Mucosa of gallbladder (tissue), 1 donor: ENCODE results near the gene MARS1. TPM values are rescaled to one million over a fixed set of nuclear protein-coding genes. Genes with fewer than 3 reads are reported as not detected.

Experiments
- DNase-seq: peaks from one replicate; pipeline ENCODE4 v3.0.0-alpha.2; 2020; ENCODE audit warnings: low spot score
- total RNA-seq: library from RNA; stranded (reverse); gene quantifications from one replicate; pipeline ENCODE4 v1.2.1, GENCODE V29; 2021
- donor health status: DM: no; HTN: no; CAD: no.

The MARS1 gene
- total RNA-seq, 1 donor from 2014 or later: 116 TPM

DNA sequence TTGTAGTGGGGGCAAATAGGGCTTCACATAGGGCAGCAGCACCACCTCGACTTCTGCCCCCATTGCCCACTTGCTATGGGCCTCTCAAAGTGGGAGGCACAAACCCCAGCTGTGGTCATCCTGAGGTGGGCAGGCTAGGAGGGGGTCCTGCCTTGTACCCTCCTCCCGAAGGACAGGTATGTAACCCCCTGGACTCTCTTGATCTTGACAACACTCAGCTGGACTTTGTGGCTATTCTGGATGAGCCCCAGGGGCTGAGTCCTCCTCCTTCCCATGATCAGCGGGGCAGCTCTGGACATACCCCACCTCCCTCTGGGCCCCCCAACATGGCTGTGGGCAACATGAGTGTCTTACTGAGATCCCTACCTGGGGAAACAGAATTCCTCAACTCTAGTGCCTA lies 16.2 kb upstream of the MARS1 start:
- DNase-seq: no peak

- no peak for DNase-seq
These were observed 15.5 kb upstream of the MARS1 start for GRCh38 chr12:57472391-57472790.

DNA sequence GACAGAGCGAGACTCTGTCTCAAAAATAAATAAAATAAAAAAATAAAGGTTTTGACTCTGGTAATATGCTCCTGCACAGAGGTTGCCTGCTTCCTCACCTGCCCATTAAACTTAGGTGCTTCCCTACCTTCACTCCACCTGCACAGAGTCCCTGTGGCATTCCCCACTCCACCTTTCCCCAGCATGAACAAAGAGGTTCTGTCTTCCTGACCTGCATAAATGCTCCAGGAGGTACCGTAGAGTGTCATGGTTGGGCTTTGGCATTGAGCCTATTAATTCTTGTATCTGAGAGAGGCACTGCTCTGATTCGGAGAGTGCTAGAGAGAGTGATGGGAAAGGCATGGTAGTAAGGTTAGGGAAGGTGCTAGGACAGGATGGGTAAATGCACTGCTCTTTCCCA lies 14.5 kb upstream of the MARS1 start:
- no peak for DNase-seq

GRCh38 chr12:57473886-57474285 lies 14.0 kb upstream of the MARS1 start:
- no peak for DNase-seq

GRCh38 chr12:57474430-57474829 lies 13.4 kb upstream of the MARS1 start:
- DNase-seq: no peak

DNA sequence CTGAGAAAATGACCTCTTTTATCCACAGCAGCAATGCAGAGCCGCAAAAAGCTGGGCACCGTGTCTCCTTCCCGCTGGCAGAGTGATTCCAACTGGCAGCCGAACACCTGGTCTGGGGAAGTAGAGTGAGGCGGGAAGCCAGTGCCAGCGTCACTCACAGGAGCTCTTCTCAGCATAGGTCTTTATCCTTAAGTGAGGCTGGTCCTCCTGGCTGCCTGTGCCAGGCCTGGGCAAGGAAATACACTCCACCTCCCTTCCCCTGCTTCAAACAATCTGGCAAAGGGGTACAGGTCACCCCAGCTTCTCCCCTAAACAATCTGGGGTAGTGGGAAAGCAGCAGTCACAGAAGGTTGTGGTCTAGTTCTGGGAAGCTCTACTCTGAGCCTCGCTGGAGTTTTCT lies 13.0 kb upstream of the MARS1 start:
- no peak for DNase-seq

DNA sequence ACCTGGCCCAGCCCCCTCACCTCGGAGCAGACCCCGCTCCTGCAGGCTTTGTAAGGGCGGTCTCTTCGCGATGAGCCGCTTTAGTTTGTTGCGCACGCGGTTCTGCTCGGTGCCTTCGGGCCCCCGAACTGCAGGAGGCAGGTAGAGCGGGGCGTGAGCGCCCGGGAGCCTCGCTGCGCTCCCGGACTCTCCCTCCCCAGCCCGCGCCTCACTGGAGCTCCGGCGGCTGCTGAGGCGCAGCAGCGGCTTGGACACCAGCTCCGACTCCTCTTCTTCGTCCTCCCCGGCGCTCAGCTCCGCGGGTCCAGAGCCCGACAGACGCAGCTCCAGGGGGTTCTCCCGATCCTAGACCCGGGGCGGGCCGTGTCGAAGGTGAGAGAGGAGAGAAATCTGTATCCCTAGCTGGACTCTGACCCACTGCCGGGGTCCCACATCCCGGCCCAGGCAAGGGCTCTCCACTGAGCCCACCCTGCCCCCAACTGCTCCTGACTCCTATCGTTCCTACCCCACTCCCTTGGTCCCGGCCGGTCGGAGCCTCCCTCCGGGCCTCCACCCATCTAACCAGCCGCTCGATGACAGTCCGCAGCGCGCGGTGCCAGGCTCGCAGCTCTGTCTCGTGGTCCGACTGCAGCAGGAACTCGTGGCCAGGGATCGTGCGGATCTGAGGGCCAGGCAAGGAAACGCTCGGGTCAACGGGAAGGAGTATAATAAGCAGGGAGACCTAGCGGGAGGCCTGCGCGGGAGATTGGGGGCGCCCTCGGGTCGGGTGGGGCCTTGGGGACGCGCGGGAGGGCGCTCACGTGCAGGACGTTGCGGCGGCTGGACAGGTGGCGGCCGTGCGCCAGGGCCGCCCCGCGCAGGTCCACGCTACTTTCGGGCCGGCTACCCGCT lies 12.4 kb upstream of the MARS1 start:
- no peak for DNase-seq

- DNase-seq: no peak
These were observed 11.5 kb upstream of the MARS1 start for GRCh38 chr12:57476162-57476992.

- DNase-seq: no peak
These were observed 10.7 kb upstream of the MARS1 start for GRCh38 chr12:57476993-57477709.

DNA sequence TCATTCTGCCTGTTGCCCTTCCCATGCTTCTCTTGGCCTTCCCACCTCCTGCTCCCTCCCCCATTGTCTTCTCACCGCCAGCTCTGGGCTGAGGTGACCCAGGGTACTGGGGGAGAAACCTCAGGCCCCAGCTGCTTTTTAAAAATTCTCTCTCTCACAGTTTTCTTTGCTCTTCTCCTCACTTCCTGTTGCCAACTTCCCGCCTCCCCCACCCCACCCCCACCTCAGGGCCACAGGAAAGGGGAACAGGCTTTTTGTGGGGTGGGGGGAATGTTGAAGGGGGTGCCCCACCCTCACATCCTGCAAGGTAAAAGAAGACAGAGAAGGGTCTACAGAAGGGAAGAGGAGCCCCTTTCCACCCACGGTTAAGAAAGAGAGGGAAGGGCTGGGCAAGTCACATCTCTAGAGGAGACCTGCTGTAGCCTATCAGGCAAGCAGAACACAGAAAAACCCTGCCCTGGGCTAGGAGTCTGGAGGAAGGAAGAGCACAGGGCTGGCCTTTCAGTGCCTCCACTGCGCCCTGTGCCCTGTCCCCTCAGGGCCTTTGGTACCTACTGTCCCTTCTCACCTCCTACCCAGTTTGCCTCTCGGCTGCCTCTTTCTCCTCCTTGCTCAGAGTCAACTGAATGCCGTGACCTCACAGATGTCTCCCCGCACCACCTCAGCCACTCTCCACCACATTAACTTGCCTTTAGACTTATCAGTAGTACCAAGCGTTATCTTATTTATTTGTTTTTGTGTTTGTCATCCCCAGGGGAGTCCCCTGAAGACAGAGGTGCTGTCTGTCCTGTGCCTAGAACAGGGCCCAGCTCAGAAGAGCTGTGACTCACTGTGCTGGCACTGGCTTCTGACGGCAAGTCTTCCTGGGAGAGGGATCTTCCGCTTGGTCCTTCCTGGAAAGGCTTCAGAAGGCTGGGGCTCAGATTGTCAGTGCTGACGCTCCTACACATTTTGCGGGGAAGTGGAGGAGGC lies 9.9 kb upstream of the MARS1 start:
- no peak for DNase-seq

GRCh38 chr12:57479043-57479375 lies 8.9 kb upstream of the MARS1 start:
- DNase-seq: no peak

DNA sequence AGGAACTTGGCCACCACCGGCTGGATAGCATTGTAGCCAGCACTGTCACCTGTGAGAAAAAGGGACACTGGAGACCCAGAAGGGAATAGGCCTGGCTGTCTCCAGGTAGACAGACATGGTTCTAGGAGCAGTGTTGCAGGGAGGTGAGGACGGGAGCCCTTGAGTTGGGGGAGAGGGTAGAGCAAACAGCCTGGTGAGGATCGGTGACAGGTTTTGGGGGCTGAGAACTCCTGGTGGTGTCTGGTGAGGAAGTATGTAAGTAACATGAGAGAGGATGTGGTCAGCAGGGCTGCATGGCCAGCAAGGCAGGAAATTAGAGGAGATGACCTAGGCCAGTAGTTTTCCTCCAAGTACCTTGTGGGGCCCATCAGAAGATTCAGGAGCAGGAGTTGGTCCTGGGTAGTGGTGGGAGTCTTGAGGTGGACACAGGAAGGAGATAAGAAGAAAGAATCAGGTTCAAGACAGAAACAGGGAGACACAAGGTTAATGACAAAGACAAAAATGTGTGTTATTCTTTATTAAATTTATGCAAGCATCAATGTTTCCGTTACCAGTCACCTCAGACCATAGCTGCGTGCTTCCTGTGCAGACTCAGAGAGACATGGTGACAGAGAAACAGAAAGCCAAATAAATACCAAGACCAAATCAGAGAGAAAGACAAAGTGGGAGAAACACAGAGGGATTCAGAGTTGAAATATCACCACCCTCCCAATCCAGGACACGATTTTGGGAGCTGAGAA lies 8.3 kb upstream of the MARS1 start, which contains the start of gene ARHGAP9:
Gene ARHGAP9 (minus strand): TSS at position 491 of the 740 bp plus-strand sequence. CDS start 460 bp downstream, at position 31.
- DNase-seq: no peak

- DNase-seq: no peak
These were observed 6.2 kb upstream of the MARS1 start for GRCh38 chr12:57481671-57482070.

- DNase-seq: no peak
These were observed 4.4 kb upstream of the MARS1 start for GRCh38 chr12:57483466-57483865.

GRCh38 chr12:57485695-57486094 lies 2.2 kb upstream of the MARS1 start:
- DNase-seq: no peak

DNA sequence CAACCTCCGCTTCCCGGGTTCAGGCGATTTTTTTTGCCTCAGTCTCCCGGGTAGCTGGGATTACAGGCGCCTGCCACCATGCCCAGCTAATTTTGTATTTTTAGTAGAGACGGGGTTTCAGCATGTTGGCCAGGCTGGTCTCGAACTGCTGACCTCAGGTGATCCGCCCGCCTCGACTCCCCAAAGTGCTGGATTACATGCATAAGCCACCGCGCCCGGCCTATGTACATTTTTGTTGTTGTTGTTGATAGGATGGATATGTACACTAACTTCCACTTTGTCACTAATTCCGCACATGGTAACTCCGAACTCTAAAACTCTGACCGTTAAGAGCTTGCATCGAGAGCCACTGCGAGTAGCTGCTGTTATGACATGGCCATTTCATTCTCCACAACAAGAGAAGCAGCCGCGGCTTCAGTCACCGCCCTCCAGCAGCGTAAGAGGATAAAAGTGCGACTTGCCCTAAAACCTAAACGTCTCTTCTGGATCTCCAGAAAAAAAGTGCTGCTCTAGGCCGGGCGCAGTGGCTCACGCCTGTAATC lies 742 bp upstream of the MARS1 start:
- DNase-seq: no peak

DNA sequence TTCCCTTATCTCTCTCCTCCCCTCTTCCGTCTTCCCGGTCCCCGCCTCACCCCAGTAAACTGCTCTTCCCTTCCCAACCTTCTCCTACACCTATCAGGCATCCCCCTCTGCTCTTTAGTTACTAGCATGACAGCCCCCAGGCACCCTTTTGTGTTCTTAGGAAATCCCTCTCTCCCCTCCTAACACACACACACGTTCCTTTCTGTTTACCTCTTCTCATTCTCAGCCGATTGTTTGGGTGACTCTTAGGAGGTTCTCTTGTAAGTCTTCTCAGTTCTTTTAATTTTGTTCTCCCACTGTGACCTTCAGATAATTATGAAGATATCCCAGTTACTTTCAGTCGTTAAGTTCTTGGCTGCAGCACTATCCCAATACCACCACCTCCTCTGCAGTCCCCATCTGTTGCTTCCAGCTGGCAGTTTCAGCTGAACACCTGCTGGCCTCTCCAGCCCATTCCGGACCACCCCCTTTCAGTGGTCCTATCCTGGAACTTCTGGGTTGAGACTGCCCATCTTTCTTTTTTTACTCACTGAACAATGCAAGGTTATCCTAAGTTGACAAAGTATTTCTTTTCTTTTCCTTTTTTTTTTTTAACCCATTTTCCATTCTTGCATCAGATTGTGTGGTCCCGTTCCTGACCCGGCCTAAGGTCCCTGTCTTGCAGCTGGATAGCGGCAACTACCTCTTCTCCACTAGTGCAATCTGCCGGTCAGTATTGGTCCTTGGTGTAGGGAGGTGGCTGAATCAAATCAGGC lies 711 bp downstream of the MARS1 start:
- no peak for DNase-seq

GRCh38 chr12:57489157-57489641 lies 1.3 kb downstream of the MARS1 start:
- DNase-seq: no peak

GRCh38 chr12:57490126-57490525 lies 2.3 kb downstream of the MARS1 start:
- no peak for DNase-seq
